GM18505 (cell line): ENCODE data around the gene UHRF2.
A peak's percentile ranks its signal among the peaks of the same experiment; 100 is the strongest.

ENCODE experiments used
- ATAC-seq: cut with Tn5 transposase; IDR thresholded peaks from one replicate; pipeline ENCODE4 v1.9.1; 2021; ENCODE audit not compliant: unreplicated experiment
- POLR2A ChIP-seq: IDR thresholded peaks from 4 replicates; pipeline ENCODE4 v1.6.1; 2011; ENCODE audit warnings: borderline replicate concordance; ENCODE audit not compliant: insufficient read depth, insufficient read length; ENCODE audit errors: extremely low read depth

UHRF2 gene

DNA sequence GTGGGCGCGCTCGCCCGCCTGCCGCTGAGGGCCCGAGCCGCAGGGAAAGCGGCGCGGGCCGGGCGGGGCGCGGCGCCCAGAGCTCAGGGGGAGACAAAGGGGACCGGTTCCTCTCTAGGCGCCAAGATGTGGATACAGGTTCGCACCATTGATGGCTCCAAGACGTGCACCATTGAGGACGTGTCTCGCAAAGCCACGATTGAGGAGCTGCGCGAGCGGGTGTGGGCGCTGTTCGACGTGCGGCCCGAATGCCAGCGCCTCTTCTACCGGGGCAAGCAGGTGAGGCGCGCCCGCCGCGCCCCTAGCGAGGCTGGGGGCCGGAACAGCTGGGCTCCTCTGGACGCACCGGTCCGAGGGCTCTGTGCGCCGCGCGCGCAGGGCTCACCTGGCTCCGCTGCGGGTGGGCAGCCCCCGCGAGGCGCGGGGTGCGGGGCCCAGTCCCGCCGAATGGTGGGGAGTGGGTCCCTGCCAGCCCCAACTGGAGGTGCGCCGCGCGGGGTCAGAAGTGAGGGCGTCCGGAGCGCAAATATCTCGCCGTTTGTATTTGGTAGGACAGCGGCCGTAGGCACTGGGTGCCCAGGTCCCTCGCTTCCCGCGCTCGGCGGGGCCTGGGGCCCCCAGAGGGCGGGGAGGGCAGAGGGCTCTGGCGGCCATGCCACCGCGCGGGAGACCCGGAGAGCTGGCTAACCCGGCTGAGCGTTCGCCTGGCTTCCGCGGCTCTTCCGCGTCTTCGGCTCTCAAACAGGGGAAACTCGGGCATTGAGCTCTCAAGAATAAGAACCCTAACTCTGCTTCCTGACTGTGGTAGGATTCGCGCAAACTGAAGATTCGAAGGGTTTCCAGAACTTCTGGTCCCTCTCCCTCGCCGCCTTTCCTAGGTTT, 607 bp downstream of the UHRF2 start:
- peak; percentile 17 for ATAC-seq
- no peak for TF ChIP-seq POLR2A

- TF ChIP-seq POLR2A = no peak
- no peak for ATAC-seq
Observed at GRCh38 chr9:6414247-6414641, 1.2 kb downstream of the UHRF2 start.

- ATAC-seq = no peak
Observed at GRCh38 chr9:6415266-6415665, 2.3 kb downstream of the UHRF2 start.

DNA sequence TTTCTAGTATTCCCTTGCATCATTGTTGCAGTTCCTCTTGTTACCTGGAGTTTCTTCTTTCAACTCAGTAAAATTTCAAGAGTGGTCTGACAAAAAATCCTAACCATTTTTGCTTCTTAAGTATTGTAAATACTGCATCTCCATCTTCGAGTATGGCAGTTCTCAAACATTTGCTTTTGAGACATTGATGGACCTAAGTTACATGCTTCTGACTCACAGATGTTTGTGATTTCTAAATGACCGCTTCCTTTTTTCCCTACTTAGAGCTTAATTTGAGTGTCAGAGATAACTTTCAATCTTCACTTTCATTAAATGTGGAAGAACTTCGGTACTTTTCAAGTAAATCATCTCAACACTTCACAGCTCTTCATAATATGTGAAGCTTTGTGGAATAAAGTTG, 4.2 kb downstream of the UHRF2 start:
- no peak for ATAC-seq
- TF ChIP-seq POLR2A = no peak

More at GRCh38 chr9:6415266-6415665, 2.3 kb downstream of the UHRF2 start:
- TF ChIP-seq POLR2A = no peak

DNA sequence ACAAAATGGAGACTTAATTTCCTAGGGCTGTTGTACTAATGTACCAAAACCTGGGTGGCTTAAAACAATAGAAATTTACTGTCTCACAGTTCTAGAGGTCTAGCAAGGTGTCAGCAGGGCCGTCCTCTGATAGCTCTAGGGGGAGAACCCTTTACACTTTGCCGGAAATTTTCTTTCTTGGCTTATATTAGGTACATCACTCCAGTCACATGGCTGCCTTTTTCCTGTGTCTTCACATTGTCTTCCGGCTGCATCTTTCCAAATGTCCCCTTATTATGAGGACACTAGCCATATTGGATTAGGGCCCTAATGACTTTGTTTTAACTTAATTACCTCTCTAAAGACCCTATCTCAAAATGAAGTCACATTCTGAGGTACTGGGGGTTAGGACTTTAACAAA, 5.8 kb downstream of the UHRF2 start:
- peak; percentile 30 for TF ChIP-seq POLR2A
- ATAC-seq = no peak

DNA sequence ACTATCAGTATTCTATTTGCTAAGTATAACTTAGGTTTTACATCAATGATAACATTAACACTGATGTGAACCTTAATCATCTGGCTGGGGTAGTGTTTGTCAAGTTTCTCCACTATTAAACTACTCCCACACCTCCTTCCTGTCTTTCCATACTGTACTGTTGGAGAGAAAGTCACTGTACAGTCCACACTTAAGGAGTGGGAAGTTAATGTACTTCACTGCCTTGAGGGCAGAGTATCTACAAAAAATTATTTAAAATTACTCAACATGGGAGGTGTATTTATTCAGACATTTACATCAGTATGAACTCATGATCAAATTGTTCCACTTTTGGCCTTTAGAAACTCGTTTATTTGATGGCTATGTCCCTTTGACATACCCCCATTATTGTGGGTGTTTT, 11.9 kb downstream of the UHRF2 start:
- TF ChIP-seq POLR2A = no peak
- no peak for ATAC-seq

DNA sequence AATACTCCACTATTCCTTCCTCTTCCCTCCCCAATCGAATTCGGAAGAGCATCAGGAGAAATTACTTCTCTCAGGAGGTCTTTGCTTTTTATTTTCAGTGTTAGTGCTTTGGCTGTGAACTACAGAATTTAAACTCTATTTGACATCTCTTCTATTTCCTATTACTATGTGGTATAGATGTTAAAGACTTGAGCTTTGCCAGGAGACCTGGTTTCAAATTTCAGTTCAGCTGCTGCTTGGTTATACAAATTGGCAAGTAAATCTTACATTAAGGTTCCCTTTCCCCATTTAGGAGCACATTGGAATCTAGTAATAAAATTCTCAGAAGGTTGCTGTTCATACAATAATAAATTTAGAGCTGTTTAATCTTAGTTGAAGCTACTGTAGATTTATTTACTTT, 13.1 kb downstream of the UHRF2 start:
- no peak for TF ChIP-seq POLR2A
- ATAC-seq = no peak

DNA sequence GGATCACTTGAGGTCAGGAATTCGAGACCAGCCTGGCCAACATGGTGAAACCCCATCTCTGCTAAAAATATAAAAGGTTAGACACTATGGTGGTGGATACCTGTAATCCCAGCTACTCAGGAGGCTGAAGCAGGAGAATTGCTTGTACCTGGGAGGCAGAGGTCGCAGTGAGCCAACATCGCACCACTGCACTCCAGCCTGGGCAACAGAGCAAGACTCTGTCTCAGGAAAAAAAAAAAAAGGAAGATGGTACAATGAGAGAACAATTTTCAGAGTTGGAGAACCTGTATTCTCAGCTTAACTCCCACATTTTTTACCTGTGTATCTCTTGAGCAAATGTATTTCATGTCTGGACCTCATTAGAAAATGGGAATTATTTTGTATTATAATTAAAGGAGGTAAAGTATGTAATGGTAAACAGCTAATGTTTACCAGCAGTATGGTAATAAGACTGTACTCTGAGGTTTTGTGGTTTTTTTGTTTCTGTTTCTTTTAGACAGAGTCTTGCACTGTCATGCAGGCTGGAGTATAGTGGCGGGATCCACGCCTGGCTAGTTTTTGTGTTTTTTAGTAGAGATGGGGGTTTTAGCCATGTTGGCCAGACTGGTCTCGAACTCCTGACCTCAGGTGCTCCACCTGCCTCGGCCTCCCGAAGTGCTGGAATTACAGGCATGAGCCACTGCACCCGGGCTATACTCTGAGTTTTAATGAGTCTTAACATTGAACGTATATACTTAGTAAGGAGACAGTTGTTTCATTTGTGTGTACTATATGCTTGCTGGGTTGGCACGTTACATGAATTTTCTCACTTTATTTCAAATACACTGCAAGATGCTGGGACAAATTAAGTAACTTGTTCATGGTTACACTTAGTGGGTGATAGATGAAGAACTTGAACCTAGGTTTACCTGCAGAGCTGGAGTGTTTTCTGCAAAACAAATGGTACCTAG, 16.2 kb downstream of the UHRF2 start:
- peak; percentile 92 for ATAC-seq
- TF ChIP-seq POLR2A = no peak

DNA sequence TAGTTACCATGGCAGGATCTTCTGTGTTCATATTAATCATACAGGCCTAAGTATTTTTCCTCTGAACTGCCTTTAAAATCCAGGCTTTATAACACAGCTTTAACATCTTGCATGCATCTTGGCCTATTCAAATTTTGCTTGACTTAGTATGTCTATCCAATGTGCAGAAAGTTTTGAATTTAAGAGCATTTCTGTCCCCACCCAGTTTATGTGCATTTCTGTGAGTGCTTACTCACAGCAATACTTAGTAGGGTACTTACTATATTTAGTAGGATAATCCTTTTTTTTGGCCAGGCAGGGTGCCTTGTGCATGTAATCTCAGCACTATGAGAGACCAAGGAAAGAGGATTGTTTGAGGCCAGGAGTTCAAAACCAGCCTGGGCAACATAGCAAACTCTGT, 18.0 kb downstream of the UHRF2 start:
- TF ChIP-seq POLR2A = no peak
- ATAC-seq = no peak

- no peak for ATAC-seq
- TF ChIP-seq POLR2A = no peak
Observed at GRCh38 chr9:6433410-6433809, 20.4 kb downstream of the UHRF2 start.

DNA sequence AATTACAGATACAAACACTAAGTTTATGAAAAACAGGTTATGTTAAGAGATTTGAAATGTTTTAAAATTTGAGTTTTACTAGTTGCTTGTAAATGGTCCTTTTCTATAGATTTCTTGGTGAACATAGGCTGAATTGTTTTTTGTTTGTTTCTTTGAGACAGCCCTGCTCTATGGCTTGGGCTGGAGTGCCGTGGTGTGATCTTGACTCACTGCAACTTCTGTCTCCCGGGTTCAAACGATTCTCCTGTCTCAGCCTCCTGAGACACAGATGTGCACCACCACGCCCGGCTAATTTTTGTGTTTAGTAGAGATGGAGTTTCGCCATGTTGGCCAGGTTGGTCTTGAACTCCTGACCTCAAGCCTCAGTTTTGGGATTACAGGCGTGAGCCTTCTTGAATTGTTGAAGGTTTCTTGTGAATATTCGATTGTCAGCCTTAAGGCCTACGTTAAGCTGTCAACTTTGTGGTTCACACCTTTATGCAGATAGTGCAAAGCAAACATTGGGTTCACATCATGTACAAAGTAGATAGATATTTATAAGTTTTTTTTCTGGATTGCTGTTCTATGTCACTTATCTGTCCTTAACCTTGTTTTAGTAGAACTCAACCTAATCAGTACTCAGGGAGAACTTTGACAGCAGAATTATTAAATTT, 26.2 kb downstream of the UHRF2 start:
- no peak for TF ChIP-seq POLR2A
- ATAC-seq = no peak

DNA sequence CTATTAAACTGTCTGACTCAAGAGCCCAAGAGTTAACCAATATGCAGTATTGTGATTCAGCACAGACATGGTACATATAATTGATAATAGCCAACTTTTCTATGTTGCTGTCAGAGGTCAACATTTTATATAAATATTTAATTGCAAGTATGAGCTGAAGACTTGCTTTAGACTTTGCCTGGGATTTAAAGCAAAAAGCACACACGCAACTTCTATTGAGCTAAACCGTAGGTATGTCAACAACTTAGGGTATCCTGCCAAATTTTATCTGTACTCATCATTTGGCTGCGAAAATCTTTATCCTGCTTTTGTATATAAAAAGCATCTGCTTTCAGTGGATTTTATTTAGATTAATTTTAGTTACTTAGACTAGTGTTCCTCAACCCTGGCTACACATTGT, 27.4 kb downstream of the UHRF2 start:
- TF ChIP-seq POLR2A = no peak
- no peak for ATAC-seq

DNA sequence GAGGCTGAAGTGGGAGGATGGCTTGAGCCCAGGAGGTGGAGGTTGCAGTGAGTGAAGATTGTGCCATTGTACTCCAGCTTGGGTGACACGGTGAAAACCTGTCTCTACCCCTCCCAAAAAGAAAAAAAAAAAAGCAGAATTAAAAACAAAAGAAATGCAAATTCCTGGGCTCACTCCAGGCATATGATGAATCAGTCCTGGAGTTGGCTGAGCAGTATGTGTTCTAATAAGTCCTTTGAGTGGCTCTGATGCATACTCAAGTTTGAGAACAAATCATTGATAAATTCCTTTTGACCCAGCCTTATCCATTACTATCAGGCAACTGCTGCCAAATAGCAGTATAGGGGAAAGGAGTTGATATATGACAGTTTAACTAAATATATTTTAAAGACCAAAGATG, 28.3 kb downstream of the UHRF2 start:
- no peak for ATAC-seq
- TF ChIP-seq POLR2A = no peak

DNA sequence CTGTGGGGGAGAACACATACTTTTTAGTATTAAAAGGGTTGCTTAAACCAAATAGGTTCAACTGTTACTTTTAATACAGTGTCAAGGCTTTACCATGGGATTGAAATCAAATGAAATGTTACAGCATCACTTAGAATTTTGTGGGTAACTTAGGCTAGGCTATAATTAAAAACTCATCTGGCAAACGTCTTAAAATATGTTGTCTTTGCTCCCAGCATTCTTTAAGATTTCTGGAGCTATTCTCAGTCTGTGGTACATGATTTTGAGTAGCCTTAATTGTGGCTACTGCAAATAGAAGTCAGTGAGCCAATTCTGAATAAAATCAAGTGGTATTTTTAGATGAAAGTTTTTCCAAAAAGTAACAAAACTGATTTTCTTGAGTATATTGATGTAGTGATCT, 30.7 kb downstream of the UHRF2 start:
- no peak for ATAC-seq
- TF ChIP-seq POLR2A = no peak

DNA sequence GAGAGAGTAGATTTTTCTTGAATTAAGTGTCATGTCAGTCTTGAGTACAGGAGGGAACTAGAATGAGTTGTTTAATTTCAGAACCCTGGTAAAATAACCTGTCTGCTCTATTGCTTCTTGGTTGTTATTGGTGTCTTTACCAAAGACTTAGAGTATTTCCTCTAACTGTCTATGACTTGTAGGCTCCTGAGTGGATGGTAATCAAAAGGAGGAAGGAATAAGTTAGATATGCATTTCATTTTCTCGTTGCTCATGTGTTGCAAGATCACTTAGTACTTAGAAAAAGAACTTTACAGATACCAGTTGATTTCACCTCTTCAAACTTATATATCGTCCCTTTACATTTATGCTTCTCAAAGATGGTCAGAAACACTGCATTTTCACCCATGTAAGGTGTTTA, 31.1 kb downstream of the UHRF2 start:
- ATAC-seq = no peak
- TF ChIP-seq POLR2A = no peak
